Ovary (tissue), 3 donors: Measurements from ENCODE around the gene PIWIL4.

ENCODE experiments used
- POLR2A ChIP-seq: fragments of 450-650 bp; IDR thresholded peaks from one replicate; pipeline ENCODE4 v1.6.1; 2017; ENCODE audit warnings: antibody characterized with exemption, mild to moderate bottlenecking, moderate library complexity
- TF ChIP-seq, protein P1 (sequence below), 3 donors: fragments of 450-650 bp in 2 of 3; fragments of 200-600 bp in 1 of 3; IDR thresholded peaks; one replicate each; pipeline versions ENCODE4 v1.5.1 to v1.8.0; 2016 to 2022; ENCODE audit warnings: antibody characterized with exemption in 3 of 3, mild to moderate bottlenecking in 1 of 3
- donor health status: DM: no; HTN: no; CAD: no.

DNA sequence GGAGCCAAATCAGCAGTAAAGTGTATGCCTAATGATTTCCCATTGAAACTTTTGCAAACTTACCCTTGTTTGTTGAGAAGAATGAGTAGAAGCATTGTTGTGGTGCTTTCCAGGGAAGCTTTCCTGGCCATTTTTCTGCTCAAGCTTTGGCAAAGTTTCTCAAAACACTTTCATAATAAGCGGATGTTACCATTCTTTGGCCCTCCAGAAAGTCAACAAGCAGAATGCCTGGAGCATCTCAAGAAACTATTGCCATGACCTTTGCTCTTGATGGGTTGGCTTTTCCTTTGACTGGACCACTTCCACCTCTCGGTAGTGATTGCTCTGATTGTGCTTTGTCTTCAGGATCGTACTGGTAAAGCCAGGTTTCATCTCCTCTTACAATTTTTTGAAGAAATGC lies 10.7 kb downstream of the PIWIL4 start:
- TF ChIP-seq, protein P1, sequence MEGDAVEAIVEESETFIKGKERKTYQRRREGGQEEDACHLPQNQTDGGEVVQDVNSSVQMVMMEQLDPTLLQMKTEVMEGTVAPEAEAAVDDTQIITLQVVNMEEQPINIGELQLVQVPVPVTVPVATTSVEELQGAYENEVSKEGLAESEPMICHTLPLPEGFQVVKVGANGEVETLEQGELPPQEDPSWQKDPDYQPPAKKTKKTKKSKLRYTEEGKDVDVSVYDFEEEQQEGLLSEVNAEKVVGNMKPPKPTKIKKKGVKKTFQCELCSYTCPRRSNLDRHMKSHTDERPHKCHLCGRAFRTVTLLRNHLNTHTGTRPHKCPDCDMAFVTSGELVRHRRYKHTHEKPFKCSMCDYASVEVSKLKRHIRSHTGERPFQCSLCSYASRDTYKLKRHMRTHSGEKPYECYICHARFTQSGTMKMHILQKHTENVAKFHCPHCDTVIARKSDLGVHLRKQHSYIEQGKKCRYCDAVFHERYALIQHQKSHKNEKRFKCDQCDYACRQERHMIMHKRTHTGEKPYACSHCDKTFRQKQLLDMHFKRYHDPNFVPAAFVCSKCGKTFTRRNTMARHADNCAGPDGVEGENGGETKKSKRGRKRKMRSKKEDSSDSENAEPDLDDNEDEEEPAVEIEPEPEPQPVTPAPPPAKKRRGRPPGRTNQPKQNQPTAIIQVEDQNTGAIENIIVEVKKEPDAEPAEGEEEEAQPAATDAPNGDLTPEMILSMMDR (IDR thresholded peaks at IDR 0.05), result no peak
- TF ChIP-seq POLR2A, result no peak
